HPDE6-E6E7 (cell line): Measurements from ENCODE around the gene PCDHGA8.
"Not testable (repeated sequence)": the region's sequence is repeated elsewhere in the genome, so short reads cannot be mapped to it uniquely, and the experiment has no call there.

Experiments used
- DNase-seq: peaks from one replicate; pipeline ENCODE4 v3.0.0; 2011; ENCODE audit warnings: missing footprints; ENCODE audit errors: extremely low spot score

Gene PCDHGA8

GRCh38 chr5:141432308-141432707, 39.9 kb downstream of the PCDHGA8 start:
- DNase-seq = not testable (repeated sequence)

GRCh38 chr5:141432726-141433125, 40.3 kb downstream of the PCDHGA8 start:
- DNase-seq = not testable (repeated sequence)

GRCh38 chr5:141434006-141434405, 41.6 kb downstream of the PCDHGA8 start:
- DNase-seq = no peak

GRCh38 chr5:141437221-141437620, 44.8 kb downstream of the PCDHGA8 start:
- DNase-seq = no peak

GRCh38 chr5:141439411-141440141, 47.1 kb downstream of the PCDHGA8 start:
- no peak for DNase-seq

- no peak for DNase-seq
These were observed 47.9 kb downstream of the PCDHGA8 start for GRCh38 chr5:141440341-141440740.

GRCh38 chr5:141441571-141442170, 49.2 kb downstream of the PCDHGA8 start:
- no peak for DNase-seq
